ENCODE results near the gene KRT39.

DNA sequence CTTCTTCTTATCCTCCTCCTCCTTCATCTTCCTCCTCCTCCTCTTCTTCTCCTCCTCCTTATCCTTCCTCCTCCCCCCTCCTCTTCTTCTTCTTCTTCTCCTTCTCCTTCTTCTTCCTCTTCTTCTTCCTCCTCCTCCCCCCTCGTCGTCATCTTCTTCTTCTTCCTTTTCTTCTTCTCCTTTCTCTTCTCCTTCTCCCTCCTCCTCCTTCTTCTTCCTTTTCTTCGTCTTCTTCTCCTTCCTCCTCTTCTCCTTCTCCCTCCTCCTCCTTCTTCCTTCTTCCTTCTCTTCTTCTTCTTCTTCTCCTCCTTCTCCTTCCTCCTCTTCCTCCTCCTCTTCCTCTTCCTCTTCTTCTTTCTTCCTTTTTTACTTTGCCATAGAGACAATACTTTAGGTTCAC, 24.2 kb downstream of the KRT39 start:
- no peak for TF ChIP-seq JUN (IDR thresholded peaks at IDR 0.05; ENCODE audit: borderline replicate concordance, insufficient read depth, insufficient read length, low read depth)
- TF ChIP-seq, protein P1, sequence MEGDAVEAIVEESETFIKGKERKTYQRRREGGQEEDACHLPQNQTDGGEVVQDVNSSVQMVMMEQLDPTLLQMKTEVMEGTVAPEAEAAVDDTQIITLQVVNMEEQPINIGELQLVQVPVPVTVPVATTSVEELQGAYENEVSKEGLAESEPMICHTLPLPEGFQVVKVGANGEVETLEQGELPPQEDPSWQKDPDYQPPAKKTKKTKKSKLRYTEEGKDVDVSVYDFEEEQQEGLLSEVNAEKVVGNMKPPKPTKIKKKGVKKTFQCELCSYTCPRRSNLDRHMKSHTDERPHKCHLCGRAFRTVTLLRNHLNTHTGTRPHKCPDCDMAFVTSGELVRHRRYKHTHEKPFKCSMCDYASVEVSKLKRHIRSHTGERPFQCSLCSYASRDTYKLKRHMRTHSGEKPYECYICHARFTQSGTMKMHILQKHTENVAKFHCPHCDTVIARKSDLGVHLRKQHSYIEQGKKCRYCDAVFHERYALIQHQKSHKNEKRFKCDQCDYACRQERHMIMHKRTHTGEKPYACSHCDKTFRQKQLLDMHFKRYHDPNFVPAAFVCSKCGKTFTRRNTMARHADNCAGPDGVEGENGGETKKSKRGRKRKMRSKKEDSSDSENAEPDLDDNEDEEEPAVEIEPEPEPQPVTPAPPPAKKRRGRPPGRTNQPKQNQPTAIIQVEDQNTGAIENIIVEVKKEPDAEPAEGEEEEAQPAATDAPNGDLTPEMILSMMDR (IDR thresholded peaks at IDR 0.05; ENCODE audit: extremely low read depth in 1 of 2, insufficient read depth in 1 of 2, low read depth in 1 of 2, low read length in 2 of 2) = no peak
- TF ChIP-seq, protein P2, sequence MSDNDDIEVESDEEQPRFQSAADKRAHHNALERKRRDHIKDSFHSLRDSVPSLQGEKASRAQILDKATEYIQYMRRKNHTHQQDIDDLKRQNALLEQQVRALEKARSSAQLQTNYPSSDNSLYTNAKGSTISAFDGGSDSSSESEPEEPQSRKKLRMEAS (IDR thresholded peaks at IDR 0.05; ENCODE audit: insufficient read depth, insufficient read length) = no peak
- no peak for TF ChIP-seq EZH2 (IDR thresholded peaks at IDR 0.05; ENCODE audit: borderline replicate concordance, low read depth, low read length, severe bottlenecking)
- no peak for TF ChIP-seq POLR2AphosphoS5 (IDR thresholded peaks at IDR 0.05; ENCODE audit: insufficient read depth, low read depth, low read length)
- TF ChIP-seq MYC (IDR thresholded peaks at IDR 0.05; ENCODE audit: low read depth, low read length) = no peak
- no peak for TF ChIP-seq POLR2A (IDR thresholded peaks at IDR 0.05; ENCODE audit: low read depth, low read length)
- no peak for TF ChIP-seq FOS (IDR thresholded peaks at IDR 0.05; ENCODE audit: borderline replicate concordance, insufficient read depth, low read length)

Data from endothelial cell of umbilical vein (primary cell).